GM21723 (cell line): ENCODE measurements around the gene SMYD3.
"Not testable (repeated sequence)": the region's sequence is repeated elsewhere in the genome, so short reads cannot be mapped to it uniquely, and the experiment has no call there.

Source experiments
- ATAC-seq: cut with Tn5 transposase; IDR thresholded peaks from one replicate; pipeline ENCODE4 v1.9.1; 2021; ENCODE audit warnings: mild to moderate bottlenecking, moderate library complexity; ENCODE audit not compliant: unreplicated experiment

The SMYD3 gene

DNA sequence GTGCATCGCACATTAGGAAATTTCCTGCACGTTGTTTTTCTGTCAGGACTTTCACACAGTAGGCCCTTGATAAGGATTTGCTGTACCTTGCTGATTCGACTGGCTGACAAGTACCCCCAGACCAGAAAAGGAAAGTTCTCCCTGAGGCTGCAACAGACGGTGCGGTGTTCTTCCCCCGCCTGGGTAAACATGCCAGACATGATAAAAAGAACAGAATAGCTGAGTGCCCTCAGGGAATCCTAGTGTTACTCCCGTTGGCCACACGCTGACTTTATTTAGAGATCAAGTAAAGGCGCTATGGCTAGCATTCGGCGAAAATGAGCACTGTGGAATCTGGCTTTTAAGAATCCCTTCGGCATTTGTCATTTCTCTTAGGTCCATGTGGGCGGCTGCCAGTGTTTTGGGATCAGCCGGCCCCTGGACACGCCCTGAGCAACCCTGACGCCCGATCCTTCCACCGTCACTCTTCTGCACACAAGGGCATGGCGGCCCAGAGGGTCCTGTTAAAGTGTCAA lies 744.6 kb downstream of the SMYD3 start:
- no peak for ATAC-seq

DNA sequence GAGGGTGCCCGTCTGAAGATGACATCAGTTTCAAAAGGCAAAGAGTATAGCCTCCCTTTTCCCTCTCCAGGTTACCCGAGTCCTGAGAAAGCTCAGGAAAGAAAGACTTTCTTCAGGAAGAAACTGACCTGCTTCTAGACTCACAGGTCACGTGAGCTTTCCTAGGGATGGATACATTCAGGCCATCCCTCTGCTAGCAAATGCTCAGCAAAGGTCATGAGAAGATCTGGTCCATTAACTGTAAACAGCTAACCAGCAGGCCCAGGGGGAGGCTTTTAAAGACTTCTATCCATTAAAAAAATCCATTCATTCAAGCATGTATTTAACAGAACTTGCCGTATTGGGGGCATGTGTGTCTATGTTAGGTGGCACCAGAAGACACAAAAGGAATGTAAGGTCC lies 746.8 kb downstream of the SMYD3 start:
- ATAC-seq = no peak

DNA sequence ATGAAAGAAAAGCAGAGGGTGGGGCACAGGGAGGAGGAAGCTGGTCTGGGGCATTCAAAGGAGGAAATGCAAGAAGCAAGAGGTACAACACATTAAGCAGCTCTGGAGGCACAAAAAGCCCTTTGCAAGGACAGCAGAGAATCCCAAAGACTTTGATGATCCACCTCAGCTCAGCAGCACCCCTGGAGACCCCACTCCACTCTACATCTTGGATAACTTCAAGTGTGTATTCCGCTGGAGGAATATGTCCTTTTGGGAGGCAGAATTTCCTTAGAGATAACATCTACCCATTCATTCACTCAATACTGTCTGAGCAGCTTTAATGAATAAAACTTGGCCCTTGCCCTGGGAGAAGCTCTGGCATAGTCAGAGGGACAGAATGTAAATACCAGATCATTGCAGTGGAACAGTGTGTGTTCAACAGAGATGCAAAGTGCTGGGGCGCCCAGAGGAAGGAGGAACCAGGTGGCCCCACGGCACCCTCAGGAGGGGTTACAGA lies 752.6 kb downstream of the SMYD3 start:
- ATAC-seq = no peak

DNA sequence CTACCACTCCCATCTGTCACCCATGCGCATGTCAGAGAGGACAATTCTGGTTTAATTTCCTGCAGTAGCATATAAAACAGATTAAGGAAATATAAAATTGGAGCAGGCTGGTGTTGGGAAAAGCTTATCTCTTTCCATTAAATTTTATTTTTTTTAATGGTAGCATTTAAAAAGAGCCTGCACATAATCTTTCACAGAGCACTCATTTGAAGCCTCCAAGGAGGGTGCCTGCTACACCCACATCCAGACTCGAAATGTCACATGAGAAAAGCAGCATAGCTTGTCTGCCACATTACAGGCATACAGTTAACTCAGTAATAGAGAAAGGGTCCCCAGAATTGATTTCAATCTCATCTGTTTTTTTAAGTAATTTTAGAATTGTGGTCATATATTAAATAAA lies 753.3 kb downstream of the SMYD3 start:
- ATAC-seq = no peak

DNA sequence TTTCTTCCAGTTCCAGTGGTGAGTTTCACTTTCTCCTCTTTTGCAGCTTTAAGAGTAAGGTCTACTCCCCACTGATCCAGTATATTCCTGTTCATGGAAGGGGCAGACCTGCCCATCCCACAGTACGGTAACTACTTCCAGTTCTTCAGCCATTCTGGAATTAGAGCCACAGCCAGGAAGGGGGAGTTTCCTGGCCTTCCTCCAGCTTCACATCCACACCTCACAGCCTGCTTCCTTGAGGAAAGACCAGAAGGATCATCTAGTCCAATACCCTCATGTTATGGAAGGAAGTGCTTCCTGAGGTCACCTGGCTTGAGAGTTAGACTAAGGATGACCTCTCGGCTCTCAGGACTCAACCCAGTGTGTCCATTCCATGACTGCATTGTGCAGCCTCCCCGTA lies 754.5 kb downstream of the SMYD3 start:
- ATAC-seq = no peak

DNA sequence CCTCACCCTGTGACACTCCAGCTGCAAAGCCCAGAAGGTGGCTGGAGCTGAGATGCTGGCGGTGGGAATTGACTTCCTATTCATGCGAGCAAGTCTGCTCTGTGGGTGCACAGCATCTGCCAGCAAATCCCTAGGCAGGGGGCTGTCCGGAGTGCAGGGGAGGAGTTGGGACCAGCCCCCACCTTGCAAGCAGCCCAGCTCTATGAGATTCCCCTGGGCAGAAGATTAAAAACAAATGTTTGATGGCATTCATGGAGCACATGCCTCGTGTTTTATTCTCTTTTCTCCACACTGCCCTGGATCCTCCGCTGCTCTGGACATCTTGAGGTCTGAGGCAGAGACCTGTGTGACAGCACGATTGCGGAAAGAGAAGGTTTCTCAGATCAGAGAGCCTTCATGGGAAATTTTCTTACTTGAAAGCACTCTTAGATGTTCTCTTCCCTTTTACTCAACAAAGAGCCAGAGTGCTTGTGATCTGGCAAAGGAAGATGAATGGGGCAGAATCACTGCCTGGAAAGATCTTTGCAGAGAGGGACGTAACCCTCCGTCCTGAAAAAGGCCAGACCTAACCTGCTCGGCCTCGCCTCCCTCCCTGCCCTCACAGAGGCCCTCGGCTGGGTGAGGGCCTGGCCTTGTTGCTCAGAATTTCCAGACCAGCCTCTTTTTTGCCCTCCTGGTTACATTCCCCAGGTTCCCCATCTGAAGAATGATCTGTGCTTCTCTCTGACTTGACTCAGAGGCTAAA lies 755.2 kb downstream of the SMYD3 start:
- ATAC-seq = no peak

DNA sequence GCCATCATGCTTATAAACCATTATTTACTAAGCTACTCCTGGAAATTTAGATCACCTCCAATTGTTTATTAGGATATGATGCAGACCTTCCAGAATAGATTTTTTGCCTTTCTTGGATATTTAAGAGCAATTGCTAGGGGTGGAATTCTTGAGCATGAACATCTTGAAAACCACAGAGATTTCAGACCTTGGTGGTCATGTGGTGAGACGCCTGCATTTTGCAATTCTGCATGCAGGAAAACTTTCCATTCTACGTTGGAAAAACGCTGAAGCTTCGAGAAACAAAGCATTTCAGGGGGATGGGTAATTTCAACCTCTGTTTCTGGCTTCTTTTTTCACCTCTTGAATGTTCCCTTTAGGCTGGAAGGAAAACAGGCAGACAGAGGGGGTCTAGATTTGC lies 756.0 kb downstream of the SMYD3 start:
- no peak for ATAC-seq

DNA sequence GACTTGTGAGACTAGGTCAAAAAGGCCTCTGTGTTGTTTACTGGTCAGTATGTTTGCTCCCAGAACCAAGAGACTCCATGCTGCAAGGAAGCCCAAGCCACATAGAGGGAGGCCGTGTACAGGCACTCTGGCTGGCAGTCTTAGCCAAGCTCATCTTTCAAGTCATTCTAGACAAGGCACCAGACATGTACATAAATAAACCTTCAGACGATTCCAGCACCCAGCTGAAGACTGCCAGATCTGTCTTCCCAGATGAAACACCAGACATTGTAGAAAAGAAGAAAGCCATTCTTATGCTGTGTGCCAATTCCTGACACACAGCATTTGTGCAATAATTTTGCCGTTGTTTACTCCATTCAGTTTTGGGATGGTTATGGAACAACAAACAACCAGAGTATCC lies 756.8 kb downstream of the SMYD3 start:
- ATAC-seq = no peak

DNA sequence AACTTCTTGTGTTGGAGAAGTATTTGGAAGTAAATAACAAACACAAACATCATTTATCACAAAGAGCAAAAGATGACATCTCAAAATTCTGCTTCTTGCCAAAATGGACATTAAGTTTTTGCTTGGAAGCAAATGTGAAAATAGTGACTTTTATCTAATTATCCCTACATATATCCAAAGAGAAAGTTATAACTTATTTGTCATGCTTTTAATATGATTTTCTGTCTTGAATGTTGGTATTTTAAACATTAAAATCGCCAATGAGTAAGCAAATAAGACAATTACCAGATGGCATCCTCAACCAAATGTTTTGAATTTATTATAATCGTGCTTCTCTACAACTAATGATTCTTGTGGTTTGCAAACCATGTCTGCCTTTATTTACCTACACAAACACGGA lies 758.0 kb downstream of the SMYD3 start:
- ATAC-seq = no peak

DNA sequence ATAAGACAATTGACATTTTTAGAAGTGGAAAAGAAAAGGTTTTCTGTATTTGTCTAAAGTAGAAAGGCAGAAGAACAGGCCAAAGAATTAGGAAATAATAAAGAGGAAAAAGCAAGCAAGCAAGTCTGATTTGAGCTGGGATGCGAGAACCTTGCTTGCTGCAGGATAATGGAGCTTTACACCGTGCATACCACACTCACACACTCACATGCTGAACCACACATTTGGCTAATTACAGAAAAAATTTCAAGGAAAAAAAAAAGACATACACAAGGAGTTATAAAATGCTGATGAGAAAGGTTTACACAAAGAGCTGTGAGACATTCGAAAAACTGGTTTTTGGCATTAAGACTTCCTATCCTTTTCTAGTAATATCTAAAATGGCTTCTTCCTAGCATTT lies 758.4 kb downstream of the SMYD3 start:
- no peak for ATAC-seq

DNA sequence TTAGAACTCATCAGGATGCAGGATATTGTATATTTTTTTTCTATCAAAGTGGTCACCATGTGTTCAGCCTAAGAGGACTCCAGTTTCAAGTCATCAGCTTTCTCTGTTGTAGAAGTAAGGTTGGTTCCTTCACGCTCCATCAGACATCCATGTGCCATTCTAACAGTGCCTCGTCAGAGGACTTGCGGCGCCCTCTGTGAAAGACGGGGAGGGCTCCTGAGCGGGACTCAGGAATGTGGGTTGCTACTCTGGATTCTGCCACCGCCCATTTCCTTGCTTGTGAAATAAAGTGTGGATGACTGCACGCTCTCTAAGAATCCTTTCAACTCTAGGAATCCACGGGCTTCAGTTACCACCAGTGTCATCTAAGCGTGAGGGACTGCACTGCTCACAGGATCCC lies 758.8 kb downstream of the SMYD3 start:
- no peak for ATAC-seq

DNA sequence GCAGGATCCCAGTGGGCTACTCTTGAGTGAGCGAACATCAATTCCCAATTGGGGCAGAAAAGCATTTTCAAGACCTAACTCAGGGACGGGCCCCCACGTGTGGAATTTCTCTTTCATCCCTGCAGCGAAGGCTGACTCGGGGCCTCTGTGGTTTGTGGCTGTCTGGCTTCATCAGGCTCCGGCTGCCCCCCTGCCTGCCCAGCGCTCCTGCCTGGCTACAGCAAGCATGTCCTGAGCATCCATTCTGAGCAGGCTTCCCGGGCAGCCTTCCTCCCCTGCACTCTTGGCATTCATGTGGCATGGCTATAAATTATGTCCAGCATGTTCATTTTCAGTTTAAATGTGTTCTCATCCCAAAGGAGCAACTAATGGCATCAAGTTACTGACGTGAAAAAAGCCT lies 764.2 kb downstream of the SMYD3 start:
- ATAC-seq = no peak

DNA sequence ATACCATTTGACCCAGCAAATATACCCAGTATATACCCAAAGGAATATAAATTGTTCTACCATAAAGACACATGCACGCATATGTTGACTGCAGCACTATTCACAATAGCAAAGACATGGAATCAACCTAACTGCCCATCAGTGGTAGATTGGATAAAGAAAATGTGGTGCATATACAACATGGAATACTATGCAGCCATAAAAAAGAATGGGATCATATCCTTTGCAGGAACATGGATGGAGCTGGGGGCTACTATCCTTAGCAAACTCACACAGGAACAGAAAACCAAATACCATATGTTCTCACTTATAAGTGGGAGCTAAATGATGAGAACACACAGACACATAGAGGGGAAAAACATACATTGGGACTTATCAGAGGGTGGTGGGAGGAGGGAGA lies 766.7 kb downstream of the SMYD3 start:
- not testable (repeated sequence) for ATAC-seq

DNA sequence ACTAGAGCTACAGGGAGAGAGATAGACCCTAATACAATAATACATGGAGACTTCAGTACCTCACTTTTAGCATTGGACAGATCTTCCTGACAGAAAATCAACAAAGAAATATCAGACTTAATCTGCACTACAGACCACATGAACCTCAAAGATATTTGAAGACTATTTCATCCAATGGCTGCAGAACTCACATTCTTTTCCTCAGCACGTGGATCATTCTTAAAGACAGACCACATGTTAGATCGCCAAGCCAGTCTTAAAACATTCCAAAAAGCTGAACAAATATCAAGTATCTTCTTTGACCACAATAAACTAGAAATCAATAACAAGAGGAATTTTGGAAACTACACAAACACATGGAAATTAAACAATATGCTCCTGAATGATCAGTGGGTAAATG lies 776.3 kb downstream of the SMYD3 start:
- ATAC-seq = no peak

DNA sequence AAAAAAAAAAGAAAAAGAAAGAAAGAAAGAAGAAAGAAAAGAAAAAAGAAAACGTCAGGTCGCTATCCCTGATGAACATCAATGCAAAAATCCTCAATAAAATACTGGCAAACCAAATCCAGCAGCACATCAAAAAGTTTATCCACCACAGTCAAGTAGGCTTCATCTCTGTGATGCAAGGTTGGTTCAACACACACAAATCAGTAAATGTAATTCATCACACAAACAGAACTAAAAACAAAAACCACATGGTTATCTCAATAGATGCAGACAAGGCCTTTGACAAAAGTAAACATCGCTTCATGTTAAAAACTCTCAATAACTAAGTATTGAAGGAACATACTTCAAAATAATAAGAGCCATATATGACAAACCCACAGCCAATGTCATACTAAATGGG lies 779.0 kb downstream of the SMYD3 start:
- ATAC-seq = not testable (repeated sequence)

DNA sequence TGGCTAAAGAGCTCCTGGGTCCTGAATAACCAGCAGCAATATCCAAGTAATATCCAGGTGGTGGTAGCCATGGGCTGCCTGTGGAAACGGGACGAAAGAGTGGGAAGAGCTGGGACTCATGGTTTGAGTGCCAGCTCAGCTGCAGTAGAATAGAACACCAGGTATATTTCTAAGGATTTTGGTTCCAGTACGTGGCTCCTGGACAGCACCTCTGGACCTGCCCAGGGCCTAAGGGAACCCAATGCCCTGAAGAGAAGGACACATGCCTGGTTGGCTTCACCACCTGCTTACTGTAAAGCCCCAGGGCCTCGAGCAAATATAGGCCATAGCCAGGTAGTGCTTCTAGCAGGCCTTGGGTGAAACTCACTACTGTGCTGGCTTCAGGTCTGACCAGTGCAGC lies 785.6 kb downstream of the SMYD3 start:
- no peak for ATAC-seq

DNA sequence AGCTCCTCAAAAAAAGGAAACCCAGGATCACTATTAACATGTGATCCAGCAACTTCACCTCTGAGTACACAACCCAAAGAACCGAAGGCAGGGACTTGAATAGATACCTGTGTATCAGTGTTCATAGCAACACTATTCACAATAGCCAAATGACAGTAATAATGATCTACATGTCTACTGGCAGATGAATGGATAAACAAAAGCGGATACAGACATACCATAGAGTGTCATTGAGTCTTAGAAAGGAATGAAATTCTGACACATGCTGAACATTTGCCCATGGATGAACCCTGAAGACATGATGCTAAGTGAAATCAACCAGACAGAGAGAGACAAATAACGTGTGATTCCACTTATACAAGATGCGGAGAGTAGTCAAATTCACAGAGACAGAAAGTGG lies 788.1 kb downstream of the SMYD3 start:
- no peak for ATAC-seq

DNA sequence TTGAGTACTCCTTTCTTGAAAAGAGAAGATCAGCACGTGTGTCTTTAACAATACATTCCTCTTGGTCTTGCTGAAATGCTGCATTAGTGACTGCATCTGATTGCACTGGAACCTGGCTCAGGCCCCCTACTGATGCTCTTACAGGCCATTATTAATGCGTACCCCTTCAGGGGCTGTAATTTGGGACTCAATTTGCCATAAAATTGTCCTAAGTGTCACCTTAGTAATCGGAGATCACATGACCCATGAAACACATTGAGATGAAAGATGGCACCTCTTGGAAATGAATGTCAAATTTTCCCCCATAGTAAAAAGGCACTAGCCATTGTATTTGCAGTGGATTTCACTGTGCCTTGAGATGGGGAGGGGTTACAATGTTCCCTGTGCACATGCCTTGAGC lies 789.0 kb downstream of the SMYD3 start:
- no peak for ATAC-seq

DNA sequence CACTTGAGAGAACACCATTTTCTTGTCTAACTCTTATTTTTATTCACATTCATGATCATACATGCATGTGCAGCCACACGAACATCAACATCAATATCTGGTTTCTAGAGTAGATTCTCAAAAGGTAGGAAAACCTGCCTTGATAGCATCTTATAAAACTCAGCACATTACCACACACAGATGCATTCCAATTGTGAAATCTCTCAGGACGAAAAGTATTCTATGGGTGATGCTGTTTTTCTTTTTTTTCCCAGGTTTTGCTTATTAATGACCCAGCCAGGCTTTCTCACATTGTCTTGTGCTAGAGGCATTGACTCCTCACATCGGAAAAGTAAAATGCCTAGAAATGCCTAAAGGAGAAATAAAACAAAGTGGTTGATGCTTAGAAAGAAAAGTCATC lies 789.5 kb downstream of the SMYD3 start:
- ATAC-seq = no peak

DNA sequence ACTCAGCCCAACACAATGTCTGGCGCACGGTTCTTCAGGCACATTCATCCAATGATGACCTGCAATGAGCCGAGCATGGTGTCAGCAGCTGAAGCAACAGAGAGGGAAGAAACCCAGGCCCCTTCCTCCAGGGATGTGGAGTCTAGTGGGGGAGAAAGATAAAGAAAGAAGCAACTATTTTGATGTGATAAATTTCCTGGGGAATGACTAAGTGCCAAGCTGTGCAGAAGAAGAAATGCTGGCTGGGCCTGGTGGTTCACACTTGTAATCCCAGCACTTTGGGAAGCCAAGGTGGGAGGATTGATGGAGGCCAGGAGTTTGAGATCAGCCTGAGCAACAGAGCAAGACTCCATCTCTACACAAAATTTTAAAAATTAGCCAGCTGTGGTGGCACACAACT lies 790.5 kb downstream of the SMYD3 start:
- no peak for ATAC-seq

DNA sequence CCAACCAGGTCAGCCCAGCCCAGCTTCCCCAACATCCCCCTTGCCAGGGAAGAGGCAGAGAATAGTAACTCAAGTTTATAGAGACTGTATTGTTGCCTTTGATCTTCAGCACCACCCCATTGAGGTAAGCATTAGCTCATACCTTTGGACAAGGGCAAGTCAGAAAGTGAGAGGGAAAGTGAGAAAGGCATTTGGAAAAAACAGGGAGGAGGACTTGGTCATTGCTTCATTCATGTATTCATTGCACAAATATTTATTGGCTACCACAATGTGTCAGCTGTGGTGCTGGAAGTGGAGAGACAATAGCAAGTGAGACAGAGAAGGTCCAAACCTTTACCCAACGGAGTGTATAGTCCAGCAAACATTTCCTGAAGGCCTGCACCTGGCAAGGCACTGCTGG lies 791.1 kb downstream of the SMYD3 start:
- no peak for ATAC-seq

DNA sequence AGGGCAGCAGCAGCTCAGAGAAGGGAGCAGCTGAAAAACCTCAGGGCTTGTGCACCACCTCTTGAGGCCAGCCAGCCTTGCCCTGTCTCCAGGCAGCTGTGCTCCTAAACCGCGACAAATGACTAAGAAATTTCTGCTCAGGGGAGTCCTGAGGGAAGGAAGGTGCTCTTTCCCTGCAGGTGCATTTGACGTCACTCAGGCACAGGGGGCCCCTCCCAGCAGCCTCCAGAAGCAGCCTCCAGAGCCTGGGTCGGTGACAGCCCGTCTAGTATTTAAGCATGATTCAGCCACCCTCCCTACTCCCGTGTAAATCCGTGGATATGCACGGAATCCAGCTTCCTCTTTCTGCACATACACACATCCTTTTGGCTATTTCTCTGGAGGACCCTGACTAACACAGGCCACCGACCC lies 791.8 kb downstream of the SMYD3 start:
- no peak for ATAC-seq

DNA sequence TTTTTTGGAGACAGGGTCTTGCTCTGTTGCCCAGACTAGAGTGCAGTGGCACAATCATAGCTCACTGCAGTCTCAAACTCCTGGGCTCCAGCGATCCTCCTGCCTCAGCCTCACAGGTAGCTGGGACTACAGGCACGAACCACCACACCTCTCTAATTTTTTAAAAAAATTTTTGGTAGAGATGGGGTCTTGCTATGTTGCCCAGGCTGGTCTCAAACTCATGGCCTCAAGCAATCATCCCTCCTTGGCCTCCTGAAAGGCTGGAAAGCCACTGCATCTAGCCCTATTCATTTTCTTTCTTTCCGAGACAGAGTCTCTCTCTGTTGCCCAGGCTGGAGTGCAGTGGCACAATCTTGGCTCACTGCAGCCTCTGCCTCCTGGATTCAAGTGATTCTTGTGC lies 793.1 kb downstream of the SMYD3 start:
- ATAC-seq = not testable (repeated sequence)
